ENCODE data around the gene ATF7IP. TPM values are rescaled to one million over a fixed set of nuclear protein-coding genes. Genes with fewer than 3 reads are reported as not detected.

The ATF7IP gene
- polyA plus RNA-seq, 4 donors = 47.8 to 65.8 (median 62.6) TPM

DNA sequence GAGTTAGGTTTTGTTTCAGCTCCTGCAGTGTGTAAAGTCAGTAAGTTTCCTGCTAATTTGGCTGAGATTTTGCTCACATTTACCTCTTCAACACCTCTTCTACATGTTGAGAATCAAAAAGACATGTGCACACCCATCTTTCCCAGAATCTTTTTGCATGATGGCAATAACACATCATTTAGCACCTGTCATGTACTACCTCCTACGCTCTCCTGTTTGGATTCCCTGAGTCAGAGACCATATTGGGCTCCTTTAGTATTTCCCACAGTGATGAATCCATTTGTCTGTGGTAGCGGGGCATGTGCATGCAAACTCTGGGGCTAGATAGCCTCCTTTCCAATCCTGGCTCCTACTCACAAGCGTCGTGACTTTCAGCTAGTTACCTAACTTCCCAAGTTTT, 182.1 kb downstream of the ATF7IP start:
- no peak for DNase-seq (ENCODE audit: low read depth in 4 of 4, low spot score in 3 of 4)

DNA sequence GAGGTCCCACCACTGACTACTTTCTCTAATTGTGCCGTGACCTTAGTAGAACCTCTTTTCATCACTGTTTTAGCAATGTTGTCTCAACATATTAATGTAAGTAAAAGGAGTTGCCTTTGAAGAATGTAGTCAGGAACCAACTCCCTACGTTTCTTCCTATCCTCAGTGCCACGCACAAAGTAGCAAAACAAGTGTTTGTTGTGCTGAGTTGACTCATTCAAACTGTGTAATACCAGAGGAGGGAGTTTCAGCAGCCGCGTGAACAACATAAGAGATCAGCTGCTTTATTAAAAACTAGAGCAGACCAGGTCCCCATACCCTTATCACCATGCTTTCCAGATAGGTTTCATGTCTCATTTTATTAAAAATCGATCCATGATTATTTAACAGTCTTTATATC, 183.1 kb downstream of the ATF7IP start:
- no peak for DNase-seq (ENCODE audit: low read depth in 4 of 4, low spot score in 3 of 4)

Other genes starting within 250 kb of the ATF7IP start
- 10 to 100 TPM; 39.4 to 47.7 (median 43.2) TPM for gene PLBD1, start 202.2 kb downstream of the ATF7IP start, polyA plus RNA-seq (ENCODE audit: insufficient read length in 4 of 4)